Activated CD4-positive, alpha-beta T cell treated with anti-CD3 and anti-CD28 coated beads, Interleukin-2, amount 50 U/mL, for 4 hours (primary cell): Measurements from ENCODE around the gene PRL.

ENCODE experiments used
- DNase-seq, 2 experiments: peaks; one replicate each; pipeline ENCODE4 v3.0.0-alpha.2; 2020

Gene PRL

DNA sequence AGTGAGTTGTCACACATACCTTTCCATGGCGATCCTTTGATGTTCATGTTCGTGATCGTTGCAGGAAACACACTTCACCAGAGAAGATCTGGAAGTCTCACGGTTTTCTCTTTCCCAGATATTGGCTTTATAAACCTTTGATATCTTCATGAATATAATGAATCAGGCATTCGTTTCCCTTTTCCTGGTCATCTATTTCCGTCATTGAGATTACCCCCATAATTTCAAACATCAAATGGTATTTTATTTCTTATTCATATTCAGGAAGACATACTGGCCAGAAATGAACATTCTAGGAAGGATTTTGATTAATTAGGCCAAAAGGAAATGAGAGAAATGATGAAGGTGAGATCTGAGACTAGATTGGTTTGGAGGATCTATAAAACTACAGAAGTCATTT lies at the start of gene PRL:
Gene PRL, minus strand, starts transcription at position 101 of the 400 bp plus-strand sequence. Its CDS starts 54 bp downstream, at position 47.
- DNase-seq, result no peak

DNA sequence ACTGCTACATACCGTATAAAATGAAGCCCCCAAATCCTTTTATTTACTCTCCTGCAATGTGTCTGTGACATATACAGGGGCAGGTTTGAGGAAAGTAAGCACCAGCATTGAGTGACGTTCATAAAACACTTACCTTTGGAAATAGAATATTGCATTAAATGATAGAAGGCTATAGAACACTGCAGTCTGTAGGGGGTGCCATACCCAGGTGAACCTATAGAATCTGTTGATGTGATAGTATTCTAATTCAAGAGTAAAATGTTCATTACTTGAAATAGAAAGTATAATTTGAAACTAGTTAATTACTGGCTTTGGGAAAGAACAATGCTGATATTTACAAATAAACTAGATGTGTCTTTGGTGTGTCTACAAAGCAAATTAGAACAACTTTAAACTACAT lies 47.0 kb upstream of the PRL start:
- DNase-seq, result no peak

DNA sequence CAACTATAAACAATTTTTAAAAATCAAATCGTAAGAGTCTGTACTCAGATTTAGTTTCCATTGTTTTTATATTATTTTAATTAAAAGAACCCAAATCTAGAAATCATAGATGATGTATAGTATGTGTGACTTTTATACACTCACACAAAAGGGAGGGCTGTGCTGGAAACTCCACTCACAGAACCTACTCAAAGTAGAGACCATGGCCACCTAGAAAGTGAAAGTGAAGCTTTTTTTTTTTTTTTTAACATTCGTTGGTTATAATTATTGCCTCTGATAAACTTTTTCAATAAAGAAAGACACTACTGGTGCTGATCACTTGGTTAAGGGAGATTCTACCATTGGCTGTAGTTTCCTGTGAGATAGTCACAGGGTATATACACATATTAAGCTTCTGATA lies 37.9 kb upstream of the PRL start:
- DNase-seq, result no peak

DNA sequence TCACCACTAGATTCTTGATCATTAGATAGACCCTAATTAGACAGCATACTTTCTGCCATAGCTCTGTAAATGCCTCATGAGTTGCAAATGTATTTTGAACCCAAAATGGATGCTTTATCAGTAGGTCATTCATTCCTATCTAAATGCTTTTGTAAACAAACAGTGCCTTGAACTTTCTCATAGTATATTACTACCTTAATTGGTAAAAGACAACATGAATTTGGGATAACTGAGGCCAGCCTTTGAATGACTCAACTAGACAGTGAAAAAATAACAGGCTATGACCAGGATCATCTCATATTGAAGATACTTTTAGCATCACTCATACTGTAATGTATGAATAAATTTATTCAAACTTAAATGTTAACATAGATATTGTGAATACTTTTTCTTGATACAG lies 37.0 kb upstream of the PRL start:
- no peak for DNase-seq

DNA sequence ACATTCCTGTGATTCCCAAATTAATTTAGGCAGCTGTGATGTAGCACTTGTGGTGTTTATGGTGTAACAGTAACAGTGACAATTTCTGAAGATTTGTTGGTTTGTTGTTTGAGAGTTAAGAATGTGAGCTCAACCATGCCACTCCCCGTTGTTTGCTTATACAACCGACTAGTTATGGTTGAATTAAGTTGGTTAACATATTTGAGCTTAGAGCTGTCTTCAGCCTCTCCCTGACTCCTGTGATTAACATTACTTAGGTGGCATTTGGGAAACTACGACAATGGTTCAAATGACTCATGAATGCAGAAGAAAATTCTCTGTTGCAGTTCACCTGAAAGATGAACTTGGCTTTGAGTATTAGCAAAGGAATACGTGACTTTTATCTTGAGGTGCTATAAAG lies 35.9 kb upstream of the PRL start:
- DNase-seq, result no peak

DNA sequence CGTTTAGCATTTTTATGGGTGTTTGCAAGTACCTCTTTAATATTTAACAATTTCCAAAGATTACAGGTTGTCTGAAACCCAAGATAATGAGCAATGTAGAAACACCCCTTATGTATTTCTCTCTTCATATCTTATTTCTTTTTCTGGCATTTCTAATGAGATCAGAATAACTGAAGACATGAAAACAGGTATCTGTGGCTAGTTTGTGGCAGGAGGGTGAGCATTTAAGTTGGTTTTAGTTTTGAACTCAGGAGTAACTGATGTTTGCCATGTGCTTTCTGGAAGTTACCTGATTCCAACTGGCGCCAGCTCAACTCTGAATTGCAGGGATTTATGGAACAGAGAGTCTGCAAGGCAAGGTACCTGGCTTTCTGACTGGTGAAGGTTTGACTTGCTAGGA lies 35.4 kb upstream of the PRL start:
- no peak for DNase-seq

DNA sequence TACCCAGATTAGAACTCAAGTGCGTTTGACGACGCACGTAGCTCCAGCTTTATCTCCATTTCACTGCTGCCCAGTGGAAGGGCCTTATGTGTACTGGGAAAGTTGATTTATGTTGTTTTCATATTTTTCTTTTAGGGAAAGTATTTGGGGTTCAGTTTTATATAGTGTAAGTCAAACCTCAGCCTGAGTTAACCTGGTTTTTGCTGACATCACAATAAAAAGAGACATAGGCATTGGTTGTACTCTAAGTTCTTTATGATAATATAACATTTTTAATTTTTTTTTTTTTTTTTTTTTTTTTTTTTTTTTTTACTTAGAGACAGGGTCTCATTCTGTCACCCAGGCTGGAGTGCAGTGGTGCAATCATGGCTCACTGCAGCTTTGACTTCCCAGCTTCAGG lies 34.1 kb upstream of the PRL start:
- DNase-seq, result no peak

DNA sequence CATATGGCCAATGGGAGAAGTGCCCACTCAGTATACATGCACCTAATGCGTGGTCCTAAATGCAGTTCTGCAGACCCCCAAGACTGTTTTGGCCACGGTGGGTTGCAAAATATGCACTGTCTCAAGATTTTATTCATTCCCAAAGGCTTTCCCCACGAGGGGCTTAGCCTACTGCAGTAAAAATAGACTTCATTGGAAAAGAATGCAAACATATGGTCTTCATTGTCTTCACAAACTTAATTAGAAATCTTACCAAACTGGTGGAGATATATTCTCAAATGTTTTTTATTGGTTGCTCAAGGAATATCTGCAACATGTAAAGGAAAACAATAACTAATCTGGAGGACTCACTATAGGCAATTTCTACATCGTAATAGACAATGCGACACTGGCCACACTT lies 31.6 kb upstream of the PRL start:
- DNase-seq, result no peak

DNA sequence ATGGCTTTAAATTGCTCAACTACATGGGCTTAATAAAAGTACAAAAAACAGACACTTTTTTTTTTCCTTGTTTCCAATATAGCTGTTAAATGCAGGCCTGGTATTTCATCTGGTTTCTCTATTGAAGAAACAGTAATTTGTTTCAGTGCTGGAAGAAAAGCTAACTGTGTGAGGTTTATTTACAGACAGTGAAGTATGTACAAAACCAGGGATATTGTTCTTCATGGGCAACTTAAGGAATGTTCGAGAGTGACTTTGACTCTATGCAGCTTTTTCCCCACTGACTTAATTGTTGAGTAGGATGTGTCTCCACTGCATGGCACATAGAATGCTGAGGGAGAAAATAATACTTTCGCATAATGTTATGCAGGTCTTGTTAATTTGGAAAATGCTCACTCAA lies 31.0 kb upstream of the PRL start:
- DNase-seq, result no peak

DNA sequence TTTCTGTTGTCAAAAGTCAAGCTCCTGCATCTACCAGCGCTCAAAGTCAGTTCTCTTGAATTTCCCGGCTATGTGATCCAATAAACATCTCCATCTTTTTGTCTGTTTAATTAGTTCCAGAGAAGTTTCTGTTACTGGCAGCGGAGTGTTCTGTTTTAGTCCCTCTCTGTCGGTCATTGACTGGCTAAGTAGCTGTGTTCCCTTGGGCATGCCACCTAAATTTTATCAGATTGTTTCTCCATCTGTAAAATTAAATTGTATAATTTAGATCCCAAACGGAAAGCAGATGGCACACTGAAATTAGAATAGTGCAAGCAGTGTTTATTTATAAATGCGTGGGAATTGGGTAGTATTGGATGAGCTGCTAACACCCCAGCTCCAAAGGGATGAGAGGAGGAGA lies 29.7 kb upstream of the PRL start:
- no peak for DNase-seq

DNA sequence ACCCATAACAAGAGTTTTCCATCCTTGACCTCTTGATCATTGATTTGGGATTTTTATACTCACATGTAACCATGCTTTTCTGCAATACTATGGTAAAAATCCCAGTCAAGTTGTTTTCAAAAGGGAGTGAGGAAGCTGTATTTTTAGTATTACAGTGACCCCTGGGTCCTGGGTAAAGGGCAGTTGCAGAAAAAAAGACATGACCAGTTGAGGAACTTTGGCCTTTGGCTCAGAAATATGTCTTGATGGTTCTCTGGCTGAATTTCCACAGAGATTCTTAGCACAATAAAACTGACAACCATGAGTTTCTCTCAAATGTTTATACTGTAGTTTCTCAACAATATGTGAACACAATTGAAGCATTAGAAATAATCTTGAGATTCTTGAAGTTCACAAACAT lies 28.6 kb upstream of the PRL start:
- DNase-seq, result no peak

DNA sequence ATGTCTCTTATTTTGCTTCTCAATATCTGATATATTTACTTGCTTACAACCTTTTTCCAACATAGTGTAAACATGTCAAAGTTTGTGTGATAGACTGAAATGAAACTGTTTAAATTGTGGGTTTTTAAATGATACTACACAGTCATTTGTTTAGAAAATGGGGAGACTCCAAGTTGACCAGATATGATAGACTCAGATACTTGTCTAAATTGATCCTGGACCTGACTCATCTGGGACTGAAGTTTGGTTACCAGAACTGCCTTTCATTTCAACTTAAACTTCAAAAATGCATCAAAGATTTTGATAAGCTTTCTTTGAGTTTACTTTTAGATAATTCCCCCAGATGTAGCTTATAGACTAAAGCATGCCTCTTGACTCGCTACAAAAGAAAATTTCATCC lies 27.0 kb upstream of the PRL start:
- DNase-seq, result no peak

DNA sequence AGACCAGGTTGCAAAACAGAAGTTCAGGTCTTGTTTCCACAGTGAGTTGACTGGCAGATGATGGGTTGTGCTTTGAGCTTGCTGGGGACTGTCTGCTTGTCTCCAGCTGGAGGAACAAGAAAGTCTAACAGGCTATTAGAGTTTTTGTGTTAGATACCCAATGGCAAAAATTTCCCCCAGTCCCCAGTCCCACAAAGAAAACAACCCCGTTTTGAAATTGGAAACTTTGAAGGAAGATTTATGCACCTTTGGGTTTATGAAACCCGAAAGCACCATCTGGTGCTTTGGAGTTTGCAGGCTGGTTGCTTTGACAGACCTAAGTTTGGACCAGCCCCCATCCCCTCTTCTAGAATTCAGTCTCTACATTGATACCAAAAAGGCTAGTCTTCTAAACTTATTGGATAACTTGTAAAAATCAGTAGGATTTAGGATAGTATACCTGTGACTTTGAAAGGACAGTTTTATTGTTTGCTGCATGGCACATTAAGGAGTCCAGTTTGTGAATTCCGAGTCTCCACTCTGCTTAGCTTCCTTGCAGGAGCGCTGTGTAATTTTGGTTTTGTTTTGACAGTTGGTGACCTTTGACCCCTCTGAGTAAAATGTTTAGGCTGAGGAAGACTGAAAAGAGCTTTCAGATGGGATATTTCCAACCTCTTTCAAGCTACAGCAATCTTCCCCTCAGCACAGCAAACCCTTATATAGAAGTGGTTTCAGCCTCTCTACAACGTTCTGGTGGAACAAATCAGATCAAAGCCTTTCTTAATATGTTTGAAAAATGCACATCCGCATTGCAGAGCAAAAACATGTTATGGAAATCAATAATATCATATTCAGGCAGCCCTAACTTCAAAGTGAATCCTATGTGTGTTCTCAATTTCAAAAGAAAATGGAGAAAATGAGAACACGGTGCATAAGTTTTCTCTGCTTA lies 25.5 kb upstream of the PRL start:
- no peak for DNase-seq

DNA sequence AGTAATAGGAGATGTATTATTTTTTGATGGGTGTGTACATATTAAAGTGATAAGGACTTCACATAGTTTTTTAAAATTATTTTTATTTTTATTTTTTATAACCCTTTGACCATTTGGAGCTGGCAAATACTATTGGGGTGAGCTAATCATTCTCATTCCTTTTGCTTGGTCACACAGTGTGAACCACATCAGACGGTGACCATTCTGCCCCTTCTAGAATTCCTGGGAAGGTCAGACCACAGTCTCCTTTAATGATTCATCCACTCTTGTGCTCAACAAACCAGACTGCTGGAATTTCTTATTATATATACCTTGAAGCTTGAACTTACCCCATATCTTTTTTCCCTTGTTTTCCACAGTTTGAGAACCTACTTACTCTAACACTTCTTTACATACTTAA lies 23.9 kb upstream of the PRL start:
- no peak for DNase-seq

DNA sequence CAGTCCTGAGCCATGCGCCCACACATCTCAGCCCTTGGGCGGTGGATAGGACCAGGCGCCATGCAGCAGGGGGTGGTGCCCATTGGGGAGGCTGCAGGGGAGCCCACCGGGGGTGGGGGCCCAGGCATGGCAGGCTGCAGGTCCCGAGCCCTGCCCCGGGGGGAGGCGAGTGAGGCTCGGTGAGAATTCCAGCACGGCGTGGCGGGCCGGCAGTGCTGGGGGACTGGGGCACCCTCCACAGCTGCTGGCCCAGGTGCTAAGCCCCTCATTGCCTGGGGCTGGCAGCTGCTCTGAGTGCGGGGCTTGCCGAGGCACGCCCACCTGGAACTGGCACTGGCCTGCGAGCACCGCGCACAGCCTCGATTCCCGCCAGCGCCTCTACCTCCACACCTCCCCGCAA lies 21.6 kb upstream of the PRL start:
- no peak for DNase-seq

DNA sequence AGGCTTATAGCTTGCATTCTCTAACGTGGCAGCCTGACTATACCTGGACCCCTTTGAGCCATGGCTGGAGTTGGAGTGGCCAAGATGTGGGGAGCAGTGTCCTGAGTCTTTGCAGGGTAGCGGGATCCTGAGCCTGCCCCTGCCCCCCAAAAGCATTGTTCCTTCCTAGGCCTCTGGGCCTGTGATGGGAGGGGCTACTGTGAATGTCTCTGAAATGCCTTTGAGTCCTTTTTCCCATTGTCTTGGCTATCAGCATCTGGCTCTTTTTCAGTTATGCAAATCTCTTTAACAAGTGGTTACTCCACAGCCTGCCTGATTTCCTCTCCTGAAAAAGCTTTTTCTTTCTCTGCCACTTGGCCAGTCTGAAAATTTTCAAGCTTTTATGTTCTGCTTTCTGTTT lies 17.0 kb upstream of the PRL start:
- DNase-seq, result no peak

DNA sequence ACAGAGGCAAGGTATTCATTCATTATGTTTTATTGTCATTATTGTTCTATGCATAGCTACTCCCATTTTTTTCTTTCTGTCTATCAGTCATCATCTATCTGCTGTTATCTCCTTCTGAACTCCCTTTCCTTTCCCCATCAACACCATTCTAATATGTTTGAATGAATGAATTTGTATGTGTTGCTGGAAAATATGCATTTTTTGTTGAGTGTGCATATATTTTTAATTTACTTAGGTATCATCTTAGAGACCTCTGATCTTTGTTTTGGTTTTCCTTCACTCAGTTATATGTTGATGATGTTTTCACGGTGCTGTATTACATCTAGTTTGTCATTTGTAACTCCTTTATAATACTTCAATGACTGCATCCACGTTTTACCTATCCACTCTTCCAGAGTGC lies 12.1 kb upstream of the PRL start:
- DNase-seq, result no peak

DNA sequence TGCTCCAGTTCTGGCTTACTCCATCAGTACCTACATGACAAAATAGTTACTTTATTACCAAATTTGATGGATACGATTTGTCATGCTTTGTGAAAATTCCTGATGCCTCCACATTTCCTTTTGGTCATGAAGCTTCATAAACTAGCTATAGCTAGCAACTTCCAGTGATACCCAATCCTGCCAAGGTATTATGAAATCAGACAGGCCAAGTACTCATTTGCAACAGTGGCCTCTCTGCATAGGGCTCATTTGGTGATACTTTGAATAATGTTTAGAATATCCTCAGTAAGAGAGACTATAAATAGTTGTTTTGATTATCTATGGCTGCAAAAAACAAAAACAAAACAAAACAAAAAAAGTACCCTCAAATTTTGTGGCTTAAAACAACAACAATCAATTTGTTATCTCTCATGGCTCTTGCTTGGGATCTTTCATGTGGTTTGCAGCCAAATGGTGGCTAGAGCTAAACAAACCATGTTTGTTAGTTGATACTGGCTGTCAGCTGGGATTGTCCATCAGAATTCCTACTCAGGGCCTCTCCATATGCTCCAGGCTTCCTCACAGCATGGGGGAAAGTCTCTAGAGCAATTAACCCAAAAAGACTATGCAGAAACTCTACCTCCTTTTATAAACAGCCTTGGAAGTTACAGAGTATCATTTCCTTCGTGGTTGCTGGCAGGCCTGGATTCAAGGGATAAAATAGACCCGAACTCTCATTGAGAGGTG lies 10.1 kb upstream of the PRL start:
- DNase-seq, result no peak

DNA sequence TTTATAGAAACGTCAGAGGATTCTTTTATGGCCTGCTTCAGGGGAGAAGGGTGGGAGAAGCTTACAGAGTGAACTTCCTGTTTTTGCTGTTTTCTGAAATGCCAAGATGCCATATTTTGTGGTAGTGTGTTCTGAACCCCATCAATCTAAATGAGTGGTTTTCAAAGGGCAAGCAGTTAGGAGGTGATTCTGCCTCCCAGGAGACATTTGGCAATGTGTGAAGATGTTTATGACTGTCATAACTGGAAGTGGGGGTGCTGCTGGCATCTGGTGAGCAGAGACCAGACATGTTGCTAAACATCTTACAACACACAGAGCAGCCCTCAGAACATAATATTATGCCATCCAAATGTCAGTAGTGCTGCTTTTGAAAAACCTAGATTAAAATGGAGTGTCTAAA lies 6.0 kb upstream of the PRL start:
- no peak for DNase-seq

DNA sequence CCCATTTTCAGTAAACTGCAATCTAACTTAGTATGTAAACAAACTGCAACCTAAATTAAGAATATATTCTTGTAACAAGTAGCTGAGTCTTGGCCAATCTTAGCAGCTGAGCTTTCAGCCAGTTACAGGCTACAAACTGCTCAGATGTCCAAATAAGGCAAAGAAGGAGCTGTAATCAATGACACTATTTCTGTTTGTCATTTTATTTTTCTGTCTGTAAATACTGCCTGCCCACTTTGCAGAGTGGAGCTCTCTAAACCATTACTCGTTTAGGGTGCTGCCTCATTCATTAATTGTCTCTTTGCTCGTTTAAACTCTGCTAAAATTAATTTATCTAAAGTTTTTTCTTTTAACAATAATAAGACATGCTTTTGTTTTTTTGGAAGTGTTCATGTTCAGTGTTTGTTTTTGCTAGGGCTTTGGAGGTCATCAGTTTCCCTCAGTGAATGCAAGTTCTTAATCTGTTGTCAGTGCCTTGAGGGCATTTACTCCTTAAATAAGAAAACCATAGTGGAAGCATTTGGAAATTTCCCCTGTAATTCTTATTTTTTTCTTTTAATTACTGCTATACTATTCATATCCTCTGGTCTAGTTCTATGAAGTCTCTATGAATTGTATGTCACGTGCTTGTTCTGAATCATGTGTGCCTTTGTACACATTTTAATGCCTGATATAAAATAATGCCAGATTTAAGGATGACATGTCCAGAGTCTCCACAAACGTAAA lies 3.6 kb upstream of the PRL start:
- DNase-seq, result no peak

DNA sequence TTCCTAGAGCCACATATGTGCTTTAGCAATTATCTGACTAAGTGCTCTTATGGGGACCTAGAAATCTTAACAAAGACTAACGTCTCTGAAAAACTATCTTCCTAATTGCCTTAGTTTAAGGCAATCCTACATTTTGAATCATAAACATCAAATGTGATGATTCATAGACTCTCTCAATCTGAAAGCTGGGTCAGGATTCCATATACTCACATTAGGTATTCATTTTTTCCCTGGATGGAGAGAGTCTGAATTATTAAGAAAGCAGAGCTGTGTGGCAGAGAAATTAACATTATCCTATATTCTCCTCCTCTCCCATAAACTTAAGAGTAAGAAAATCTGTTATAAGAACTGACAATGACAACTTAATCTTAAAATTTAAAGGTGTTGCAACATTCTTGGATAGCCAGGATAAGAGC lies 1.6 kb upstream of the PRL start:
- DNase-seq, result no peak

DNA sequence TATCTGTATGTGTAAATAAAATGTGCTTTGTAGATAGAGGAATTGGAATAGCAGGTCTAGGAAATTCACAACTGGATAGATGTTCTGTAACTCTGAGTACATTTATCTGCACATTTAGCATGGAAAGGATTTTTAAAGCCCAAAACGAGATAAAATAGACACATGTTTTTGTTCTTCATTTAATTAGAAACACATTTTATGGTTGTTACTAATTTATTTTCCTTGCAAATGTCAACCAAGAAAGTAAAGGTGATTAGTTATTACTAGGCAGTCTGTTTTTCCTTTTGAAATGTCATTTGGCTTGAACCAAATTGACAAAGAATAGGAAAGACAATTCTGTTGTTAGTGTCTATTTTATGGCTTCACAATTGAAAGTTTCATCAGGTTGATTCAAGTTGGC lies 769 bp downstream of the PRL start:
- DNase-seq, result no peak

DNA sequence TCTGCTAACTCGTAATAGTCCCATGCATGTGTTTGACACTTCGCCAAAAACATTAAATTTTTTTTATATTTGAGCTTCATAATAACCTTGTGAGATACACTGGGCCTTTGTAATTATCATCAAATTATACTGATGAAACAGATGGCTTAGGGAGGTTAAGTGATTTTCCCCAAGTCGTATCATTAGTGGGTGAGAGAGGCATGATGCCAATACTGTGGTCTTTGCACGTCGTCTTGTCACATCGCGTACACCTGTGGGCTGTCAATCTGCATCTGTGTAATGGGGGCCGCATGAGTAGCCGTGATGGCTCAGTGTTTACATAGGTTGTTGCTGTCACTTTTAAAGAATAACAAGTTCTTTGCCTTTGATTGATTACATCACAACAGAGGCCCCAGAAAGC lies 1.7 kb downstream of the PRL start:
- no peak for DNase-seq

DNA sequence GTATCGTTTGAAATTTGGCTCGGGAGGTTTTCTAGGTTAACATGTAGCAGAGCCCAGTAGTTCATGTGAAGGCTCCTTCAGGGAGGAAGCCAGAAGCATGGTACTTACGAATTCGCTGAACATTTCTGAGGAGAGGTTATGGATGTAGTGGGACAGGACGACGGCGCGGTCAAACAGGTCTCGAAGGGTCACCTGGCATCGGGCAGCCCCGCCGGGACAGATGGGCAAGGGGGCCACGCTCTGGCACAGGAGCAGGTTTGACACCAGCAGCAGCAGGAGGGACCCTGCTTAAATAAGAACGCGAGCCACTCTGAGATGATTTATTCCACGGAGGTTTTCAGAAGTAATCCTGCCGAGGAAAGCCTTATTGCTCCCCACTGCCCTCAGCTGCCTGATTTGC lies 2.5 kb downstream of the PRL start:
- DNase-seq, result no peak
